GM19099 (cell line): ENCODE data around the gene GLS.

Source experiments
- POLR2A ChIP-seq: IDR thresholded peaks from 3 replicates; pipeline ENCODE4 v1.6.1; 2011; ENCODE audit warnings: low read depth; ENCODE audit not compliant: insufficient read length; ENCODE audit errors: extremely low read depth

Gene GLS

GRCh38 chr2:190880378-190881083, at the start of gene GLS:
TSS of gene GLS (plus strand) at chr2:190880821. CDS start at chr2:190881085, 264 bp downstream.
- peak; percentile 100 for TF ChIP-seq POLR2A

- TF ChIP-seq POLR2A, result no peak
These were observed 48.7 kb upstream of the GLS start for GRCh38 chr2:190831941-190832340.

- no peak for TF ChIP-seq POLR2A
These were observed 45.8 kb upstream of the GLS start for GRCh38 chr2:190834890-190835208.

- no peak for TF ChIP-seq POLR2A
These were observed 45.2 kb upstream of the GLS start for GRCh38 chr2:190835303-190835930.

DNA sequence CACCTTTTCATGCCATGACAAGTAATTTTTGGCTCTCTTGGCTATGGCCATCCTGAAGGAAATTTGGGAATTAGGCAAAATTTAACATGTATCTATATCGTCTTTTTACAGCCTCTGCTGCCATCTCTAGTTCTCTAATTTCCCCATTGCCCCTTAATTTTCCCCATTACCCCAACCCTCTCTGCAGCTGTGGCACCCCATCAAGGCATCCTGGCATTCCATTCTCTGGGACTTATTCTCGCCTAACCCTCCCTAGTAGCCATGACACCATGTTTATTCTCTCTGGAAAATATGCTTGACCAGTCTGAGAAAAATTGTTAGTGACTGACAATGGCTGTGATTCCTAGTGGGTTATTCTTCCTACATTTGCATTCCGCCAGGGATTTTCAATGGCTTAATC, 43.9 kb upstream of the GLS start:
- no peak for TF ChIP-seq POLR2A

GRCh38 chr2:190837420-190837819, 43.2 kb upstream of the GLS start:
- TF ChIP-seq POLR2A, result no peak

DNA sequence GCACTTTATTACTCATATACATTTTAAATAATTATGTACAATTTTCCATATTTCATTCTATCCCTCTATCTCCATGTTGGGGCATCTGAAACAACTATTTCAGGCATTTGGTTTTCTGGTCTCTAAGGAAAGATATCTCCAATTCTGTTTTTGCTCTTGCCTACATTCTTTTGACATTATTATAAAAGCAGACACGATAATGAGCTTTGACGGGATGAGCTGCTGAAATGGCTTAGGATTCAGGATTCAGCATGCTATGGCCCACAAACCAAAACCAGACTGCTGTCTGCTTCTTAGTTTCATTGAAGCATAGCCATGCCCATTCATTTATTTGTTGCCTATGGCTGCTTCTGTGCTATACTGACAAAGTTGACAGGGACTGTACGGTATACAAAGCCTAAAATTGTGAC, 42.7 kb upstream of the GLS start:
- TF ChIP-seq POLR2A, result no peak

GRCh38 chr2:190838492-190838910, 42.1 kb upstream of the GLS start:
- no peak for TF ChIP-seq POLR2A

- TF ChIP-seq POLR2A, result no peak
These were observed 40.0 kb upstream of the GLS start for GRCh38 chr2:190840569-190841172.

DNA sequence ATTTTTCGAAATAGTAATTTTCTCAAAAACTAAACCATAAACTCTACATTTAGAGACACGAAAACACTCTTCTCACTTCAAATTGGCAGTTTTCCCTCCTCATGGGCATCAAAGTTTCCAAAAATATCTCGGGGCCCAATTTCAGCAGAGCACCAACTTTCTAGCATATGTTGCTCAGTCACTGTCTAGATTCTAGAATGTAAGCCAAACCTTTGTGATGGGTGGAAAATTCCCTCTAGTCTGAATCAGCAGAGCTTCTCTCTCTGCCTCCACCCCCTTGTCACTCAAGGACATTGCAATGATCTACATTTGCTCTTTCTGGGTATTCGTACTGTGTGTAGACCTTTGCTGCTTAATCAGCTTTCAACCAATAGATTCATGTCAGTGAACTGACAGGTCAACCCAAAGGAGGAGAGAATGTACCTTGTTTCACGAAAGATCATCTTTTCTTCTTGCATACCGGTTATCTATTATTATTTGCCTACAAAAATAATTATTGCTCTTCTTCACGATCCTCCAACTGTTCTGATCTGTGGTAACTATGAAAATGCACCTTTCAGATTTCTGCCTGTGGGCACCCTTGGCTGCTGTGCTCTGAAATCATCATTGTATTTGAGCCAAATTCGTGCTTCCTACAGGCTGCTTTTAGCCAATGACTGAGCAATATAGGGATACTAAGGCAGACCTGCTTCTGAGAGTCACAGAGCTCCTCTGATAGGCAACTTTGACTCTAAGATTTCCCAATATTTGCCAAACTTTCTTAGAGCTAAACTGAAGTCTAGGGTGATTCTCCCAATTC, 38.7 kb upstream of the GLS start:
- TF ChIP-seq POLR2A, result no peak

DNA sequence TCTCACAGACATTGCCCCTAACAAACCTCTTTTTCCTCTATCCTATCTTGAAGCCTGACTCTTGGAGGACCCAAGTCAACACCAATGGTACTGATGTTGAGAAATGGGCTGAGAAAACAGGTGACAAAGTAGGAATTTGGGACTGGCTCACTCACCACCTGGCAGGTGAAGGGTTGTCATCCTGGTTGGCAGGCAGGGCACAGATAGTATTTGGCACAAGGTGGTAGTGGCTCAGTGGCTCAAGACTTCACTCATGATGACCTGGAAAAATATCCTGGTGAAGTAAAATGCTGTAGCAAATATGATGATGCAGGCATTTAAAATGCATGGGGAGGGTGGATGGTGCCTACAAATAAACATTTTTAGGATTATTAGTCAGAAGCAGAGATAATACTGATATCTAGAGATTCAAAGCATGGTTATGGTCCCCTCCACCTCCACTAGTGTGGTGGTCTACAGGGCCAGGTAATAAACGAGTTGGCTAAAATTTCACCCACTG, 38.0 kb upstream of the GLS start:
- no peak for TF ChIP-seq POLR2A

DNA sequence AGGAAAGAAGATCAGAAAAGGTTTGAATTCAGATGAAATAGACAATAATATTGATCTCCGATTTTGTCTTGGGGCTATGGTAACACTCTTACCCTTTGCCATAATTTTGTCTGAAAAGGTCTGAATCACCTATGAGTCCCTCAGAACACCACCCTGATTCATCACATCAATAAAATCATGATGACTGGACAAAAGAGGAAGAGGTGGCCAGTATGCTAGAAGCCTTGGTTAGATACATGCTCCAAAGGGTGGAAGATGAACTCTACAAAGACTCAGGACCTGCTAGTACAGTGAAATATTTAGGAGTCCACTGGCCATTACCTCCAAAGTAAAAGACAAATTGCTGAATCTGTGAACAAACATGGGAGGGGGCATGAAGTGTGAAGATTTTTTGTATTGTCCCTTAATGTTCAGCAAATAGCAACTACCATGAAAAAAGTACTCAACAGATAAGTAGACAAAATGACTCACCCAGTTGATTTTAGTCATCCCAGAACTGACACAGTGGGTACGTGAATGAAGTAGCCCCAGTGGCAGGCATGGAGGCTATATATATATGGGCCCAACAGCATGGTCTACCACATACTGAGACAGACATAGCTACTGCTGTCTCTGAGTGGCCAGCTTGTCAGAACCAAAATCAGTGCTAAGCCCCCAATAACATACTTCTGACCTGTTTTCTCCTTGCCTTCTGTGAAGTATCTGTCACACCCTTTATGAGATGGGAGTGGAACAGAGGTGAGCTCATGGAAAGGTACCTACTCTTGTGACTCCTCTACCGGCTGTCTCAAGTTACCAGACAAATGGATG, 36.5 kb upstream of the GLS start:
- TF ChIP-seq POLR2A, result no peak

- TF ChIP-seq POLR2A, result no peak
These were observed 35.8 kb upstream of the GLS start for GRCh38 chr2:190844700-190845401.

DNA sequence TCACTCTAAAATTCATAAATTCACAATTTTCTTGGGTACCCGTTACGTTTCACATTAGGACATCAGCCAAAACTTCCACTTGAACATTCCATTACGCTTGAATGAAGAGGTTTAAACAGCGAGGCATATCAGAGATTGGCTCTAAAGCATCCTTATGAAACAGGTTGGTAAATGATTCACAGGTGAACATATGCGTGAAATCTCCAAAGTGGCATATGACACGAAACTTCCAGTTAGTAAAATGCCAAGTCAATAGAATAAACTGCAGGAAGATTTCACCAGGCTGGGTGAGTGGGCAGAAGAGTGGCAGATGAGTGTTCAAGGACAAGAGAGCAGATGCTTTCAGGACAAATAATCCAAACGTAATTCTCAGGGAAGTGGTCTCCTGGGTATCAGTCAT, 33.9 kb upstream of the GLS start:
- TF ChIP-seq POLR2A, result no peak
